SK-N-SH treated with all-trans-retinoic acid at 6 μM for 48 hours (cell line): ENCODE results near the gene THOC2.

Experiments
- ATAC-seq: fragments of 200-7000 bp; cut with Tn5 transposase; 3 replicates; pipeline ENCODE4 v1.9.1; 2020; ENCODE audit warnings: mild to moderate bottlenecking, moderate library complexity
- ARNTL ChIP-seq: fragments of 450-650 bp; formaldehyde crosslinking; IDR thresholded peaks from 2 replicates; pipeline ENCODE4 v1.5.0; 2020; ENCODE audit warnings: low read depth, mild to moderate bottlenecking, moderate library complexity, borderline replicate concordance
- BACH2 ChIP-seq: fragments of 250-450 bp; sonication (Bioruptor Pico); IDR thresholded peaks from 2 replicates; pipeline ENCODE4 v1.9.0; 2021; ENCODE audit warnings: mild to moderate bottlenecking, borderline replicate concordance
- CSDC2 ChIP-seq: fragments of 250-450 bp; sonication (Bioruptor Pico); IDR thresholded peaks from 2 replicates; pipeline ENCODE4 v1.5.0; 2020; ENCODE audit warnings: mild to moderate bottlenecking, moderate library complexity
- GLIS3 ChIP-seq: fragments of 250-450 bp; sonication (Bioruptor Pico); IDR thresholded peaks from 2 replicates; pipeline ENCODE4 v1.5.0; 2020; ENCODE audit warnings: mild to moderate bottlenecking, moderate library complexity
- OSR1 ChIP-seq: fragments of 250-450 bp; sonication (Bioruptor Pico); IDR thresholded peaks from 2 replicates; pipeline ENCODE4 v1.8.0; 2022; ENCODE audit warnings: moderate library complexity, mild to moderate bottlenecking, inconsistent platforms
- SNAI2 ChIP-seq: fragments of 250-450 bp; sonication (Bioruptor Pico); IDR thresholded peaks from 2 replicates; pipeline ENCODE4 v1.5.0; 2020; ENCODE audit warnings: mild to moderate bottlenecking, moderate library complexity
- TOX ChIP-seq: fragments of 250-450 bp; sonication (Bioruptor Pico); IDR thresholded peaks from 2 replicates; pipeline ENCODE4 v1.8.0; 2021; ENCODE audit warnings: mild to moderate bottlenecking, moderate library complexity, borderline replicate concordance
- ZFP3 ChIP-seq: fragments of 250-450 bp; sonication (Bioruptor Pico); IDR thresholded peaks from 2 replicates; pipeline ENCODE4 v1.5.0; 2020; ENCODE audit warnings: mild to moderate bottlenecking, moderate library complexity
- ZFP30 ChIP-seq: fragments of 450-650 bp; formaldehyde crosslinking; IDR thresholded peaks from 2 replicates; pipeline ENCODE4 v1.5.0; 2022; ENCODE audit warnings: mild to moderate bottlenecking, moderate library complexity
- ZNF565 ChIP-seq: fragments of 450-650 bp; formaldehyde crosslinking; conservative IDR thresholded peaks from 2 replicates; pipeline ENCODE4 v1.5.0; 2020; ENCODE audit warnings: low read depth, mild to moderate bottlenecking, moderate library complexity
- ZNF70 ChIP-seq: fragments of 450-650 bp; formaldehyde crosslinking; IDR thresholded peaks from 2 replicates; pipeline ENCODE4 v1.5.0; 2020; ENCODE audit warnings: mild to moderate bottlenecking, moderate library complexity
- ZNF8 ChIP-seq: fragments of 450-650 bp; formaldehyde crosslinking; IDR thresholded peaks from 2 replicates; pipeline ENCODE4 v1.5.0; 2020; ENCODE audit warnings: mild to moderate bottlenecking, moderate library complexity
- TF ChIP-seq, protein P1 (sequence below): fragments of 250-450 bp; sonication (Bioruptor Pico); IDR thresholded peaks from 2 replicates; pipeline ENCODE4 v1.8.0; 2020; ENCODE audit warnings: mild to moderate bottlenecking, moderate library complexity, borderline replicate concordance
- TF ChIP-seq, protein P2 (sequence below): fragments of 250-450 bp; sonication (Bioruptor Pico); IDR thresholded peaks from 2 replicates; pipeline ENCODE4 v1.5.1; 2020; ENCODE audit warnings: low read depth, mild to moderate bottlenecking, moderate library complexity
- TF ChIP-seq, protein P3 (sequence below): fragments of 250-450 bp; sonication (Bioruptor Pico); IDR thresholded peaks from 2 replicates; pipeline ENCODE4 v1.5.1; 2021; ENCODE audit warnings: mild to moderate bottlenecking, moderate library complexity
- TF ChIP-seq, protein P4 (sequence below): fragments of 250-450 bp; sonication (Bioruptor Pico); IDR thresholded peaks from 2 replicates; pipeline ENCODE4 v1.8.0; 2021; ENCODE audit warnings: low read depth, mild to moderate bottlenecking, moderate library complexity, borderline replicate concordance
- TF ChIP-seq, protein P5 (sequence below): fragments of 250-450 bp; sonication (Bioruptor Pico); IDR thresholded peaks from 2 replicates; pipeline ENCODE4 v1.5.0; 2020; ENCODE audit warnings: mild to moderate bottlenecking, moderate library complexity

The THOC2 gene

DNA sequence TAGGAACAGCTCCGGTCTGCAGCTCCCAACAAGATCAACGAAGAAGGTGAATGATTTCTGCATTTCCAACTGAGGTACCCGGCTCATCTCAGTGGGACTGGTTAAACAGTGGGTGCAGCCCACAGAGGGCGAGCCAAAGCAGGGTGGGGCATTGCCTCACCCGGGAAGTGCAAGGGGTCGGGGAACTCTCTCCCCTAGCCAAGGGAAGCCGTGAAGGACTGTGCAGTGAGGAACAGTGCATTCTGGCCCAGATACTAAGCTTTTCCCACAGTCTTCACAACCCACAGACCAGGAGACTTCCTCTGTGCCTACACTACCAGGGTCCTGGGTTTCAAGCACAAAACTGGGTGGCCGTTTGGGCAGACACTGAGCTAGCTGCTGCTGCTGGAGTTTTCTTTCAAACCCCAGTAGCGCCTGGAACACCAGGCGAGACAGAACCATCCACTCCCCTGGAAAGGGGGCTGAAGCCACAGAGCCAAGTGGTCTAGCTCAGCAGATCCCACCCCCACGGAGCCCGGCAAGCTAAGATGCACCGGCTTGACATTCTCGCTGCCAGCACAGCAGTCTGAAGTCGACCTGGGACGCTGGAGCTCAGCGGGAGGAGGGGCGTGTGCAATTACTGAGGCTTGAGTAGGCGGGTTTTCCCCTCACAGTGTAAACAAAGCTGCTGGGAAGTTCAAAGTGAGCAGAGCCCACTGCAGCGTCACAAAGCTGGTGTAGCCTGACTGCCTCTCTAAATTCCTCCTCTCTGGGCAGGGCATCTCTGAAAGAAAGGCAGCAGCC, 84.6 kb downstream of the THOC2 start:
- ATAC-seq = no peak
- TF ChIP-seq ARNTL (CRISPR knock-in tag) = no peak
- no peak for TF ChIP-seq OSR1 (CRISPR knock-in tag)
- no peak for TF ChIP-seq GLIS3 (CRISPR knock-in tag)
- no peak for TF ChIP-seq ZFP30
- TF ChIP-seq SNAI2 (CRISPR knock-in tag) = no peak
- TF ChIP-seq, protein P1, sequence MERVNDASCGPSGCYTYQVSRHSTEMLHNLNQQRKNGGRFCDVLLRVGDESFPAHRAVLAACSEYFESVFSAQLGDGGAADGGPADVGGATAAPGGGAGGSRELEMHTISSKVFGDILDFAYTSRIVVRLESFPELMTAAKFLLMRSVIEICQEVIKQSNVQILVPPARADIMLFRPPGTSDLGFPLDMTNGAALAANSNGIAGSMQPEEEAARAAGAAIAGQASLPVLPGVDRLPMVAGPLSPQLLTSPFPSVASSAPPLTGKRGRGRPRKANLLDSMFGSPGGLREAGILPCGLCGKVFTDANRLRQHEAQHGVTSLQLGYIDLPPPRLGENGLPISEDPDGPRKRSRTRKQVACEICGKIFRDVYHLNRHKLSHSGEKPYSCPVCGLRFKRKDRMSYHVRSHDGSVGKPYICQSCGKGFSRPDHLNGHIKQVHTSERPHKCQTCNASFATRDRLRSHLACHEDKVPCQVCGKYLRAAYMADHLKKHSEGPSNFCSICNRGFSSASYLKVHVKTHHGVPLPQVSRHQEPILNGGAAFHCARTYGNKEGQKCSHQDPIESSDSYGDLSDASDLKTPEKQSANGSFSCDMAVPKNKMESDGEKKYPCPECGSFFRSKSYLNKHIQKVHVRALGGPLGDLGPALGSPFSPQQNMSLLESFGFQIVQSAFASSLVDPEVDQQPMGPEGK (CRISPR knock-in tag) = no peak
- TF ChIP-seq TOX (CRISPR knock-in tag) = no peak
- TF ChIP-seq, protein P2, sequence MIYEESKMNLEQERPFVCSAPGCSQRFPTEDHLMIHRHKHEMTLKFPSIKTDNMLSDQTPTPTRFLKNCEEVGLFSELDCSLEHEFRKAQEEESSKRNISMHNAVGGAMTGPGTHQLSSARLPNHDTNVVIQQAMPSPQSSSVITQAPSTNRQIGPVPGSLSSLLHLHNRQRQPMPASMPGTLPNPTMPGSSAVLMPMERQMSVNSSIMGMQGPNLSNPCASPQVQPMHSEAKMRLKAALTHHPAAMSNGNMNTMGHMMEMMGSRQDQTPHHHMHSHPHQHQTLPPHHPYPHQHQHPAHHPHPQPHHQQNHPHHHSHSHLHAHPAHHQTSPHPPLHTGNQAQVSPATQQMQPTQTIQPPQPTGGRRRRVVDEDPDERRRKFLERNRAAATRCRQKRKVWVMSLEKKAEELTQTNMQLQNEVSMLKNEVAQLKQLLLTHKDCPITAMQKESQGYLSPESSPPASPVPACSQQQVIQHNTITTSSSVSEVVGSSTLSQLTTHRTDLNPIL (CRISPR knock-in tag) = no peak
- TF ChIP-seq CSDC2 = no peak
- no peak for TF ChIP-seq ZNF70 (CRISPR knock-in tag)
- TF ChIP-seq ZNF8 (CRISPR knock-in tag) = no peak
- TF ChIP-seq, protein P3, sequence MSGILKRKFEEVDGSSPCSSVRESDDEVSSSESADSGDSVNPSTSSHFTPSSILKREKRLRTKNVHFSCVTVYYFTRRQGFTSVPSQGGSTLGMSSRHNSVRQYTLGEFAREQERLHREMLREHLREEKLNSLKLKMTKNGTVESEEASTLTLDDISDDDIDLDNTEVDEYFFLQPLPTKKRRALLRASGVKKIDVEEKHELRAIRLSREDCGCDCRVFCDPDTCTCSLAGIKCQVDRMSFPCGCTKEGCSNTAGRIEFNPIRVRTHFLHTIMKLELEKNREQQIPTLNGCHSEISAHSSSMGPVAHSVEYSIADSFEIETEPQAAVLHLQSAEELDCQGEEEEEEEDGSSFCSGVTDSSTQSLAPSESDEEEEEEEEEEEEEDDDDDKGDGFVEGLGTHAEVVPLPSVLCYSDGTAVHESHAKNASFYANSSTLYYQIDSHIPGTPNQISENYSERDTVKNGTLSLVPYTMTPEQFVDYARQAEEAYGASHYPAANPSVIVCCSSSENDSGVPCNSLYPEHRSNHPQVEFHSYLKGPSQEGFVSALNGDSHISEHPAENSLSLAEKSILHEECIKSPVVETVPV (CRISPR knock-in tag) = no peak
- no peak for TF ChIP-seq ZFP3 (CRISPR knock-in tag)
- TF ChIP-seq, protein P4, sequence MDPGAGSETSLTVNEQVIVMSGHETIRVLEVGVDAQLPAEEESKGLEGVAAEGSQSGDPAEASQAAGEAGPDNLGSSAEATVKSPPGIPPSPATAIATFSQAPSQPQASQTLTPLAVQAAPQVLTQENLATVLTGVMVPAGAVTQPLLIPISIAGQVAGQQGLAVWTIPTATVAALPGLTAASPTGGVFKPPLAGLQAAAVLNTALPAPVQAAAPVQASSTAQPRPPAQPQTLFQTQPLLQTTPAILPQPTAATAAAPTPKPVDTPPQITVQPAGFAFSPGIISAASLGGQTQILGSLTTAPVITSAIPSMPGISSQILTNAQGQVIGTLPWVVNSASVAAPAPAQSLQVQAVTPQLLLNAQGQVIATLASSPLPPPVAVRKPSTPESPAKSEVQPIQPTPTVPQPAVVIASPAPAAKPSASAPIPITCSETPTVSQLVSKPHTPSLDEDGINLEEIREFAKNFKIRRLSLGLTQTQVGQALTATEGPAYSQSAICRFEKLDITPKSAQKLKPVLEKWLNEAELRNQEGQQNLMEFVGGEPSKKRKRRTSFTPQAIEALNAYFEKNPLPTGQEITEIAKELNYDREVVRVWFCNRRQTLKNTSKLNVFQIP = no peak

DNA sequence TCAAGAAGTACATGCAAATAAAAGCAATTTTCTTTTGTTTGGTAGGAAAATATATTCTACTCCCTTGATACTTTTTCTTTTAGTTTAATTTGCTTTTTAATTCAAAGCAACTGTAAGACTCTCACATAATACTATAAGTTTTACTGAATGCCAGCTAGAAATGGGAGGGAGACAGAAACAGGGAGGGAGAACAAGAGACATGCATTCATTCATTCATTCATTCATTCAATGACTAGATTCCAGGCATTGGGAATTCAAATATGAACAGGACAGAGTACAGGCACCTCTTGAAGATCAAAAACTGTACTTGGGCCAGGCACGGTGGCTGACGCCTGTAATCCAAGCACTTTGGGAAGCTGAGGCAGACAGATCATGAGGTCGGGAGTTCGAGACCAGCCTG, 85.6 kb downstream of the THOC2 start:
- no peak for ATAC-seq
- TF ChIP-seq OSR1 (CRISPR knock-in tag) (no peak), ZNF565 (CRISPR knock-in tag) (no peak), ZFP3 (CRISPR knock-in tag) (no peak), ZNF8 (CRISPR knock-in tag) (no peak), CSDC2 (no peak), GLIS3 (CRISPR knock-in tag) (no peak), SNAI2 (CRISPR knock-in tag) (no peak)
- TF ChIP-seq, protein P5, sequence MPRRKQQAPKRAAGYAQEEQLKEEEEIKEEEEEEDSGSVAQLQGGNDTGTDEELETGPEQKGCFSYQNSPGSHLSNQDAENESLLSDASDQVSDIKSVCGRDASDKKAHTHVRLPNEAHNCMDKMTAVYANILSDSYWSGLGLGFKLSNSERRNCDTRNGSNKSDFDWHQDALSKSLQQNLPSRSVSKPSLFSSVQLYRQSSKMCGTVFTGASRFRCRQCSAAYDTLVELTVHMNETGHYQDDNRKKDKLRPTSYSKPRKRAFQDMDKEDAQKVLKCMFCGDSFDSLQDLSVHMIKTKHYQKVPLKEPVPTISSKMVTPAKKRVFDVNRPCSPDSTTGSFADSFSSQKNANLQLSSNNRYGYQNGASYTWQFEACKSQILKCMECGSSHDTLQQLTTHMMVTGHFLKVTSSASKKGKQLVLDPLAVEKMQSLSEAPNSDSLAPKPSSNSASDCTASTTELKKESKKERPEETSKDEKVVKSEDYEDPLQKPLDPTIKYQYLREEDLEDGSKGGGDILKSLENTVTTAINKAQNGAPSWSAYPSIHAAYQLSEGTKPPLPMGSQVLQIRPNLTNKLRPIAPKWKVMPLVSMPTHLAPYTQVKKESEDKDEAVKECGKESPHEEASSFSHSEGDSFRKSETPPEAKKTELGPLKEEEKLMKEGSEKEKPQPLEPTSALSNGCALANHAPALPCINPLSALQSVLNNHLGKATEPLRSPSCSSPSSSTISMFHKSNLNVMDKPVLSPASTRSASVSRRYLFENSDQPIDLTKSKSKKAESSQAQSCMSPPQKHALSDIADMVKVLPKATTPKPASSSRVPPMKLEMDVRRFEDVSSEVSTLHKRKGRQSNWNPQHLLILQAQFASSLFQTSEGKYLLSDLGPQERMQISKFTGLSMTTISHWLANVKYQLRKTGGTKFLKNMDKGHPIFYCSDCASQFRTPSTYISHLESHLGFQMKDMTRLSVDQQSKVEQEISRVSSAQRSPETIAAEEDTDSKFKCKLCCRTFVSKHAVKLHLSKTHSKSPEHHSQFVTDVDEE = no peak

DNA sequence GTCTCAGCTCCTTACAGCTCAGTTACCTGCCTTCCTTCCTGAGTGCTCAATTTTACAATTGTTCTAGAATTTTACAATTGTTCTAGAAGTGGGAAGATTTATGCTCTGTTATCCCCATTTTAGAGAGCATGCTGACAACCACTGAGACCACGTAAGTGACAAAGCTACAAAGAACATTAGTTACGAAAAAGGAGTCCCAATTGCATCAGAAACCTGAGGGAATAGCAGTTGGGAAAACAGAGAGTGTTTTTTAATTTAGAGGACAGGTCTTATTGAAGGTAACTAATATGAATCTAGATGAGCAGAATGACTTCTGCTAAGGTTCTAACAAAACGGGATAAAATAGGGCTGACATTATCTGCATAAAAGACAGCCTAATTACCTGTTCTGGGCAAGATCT, 103.3 kb downstream of the THOC2 start:
- ATAC-seq = no peak

More for the DNA sequence above, 103.3 kb downstream of the THOC2 start:
- TF ChIP-seq BACH2 (CRISPR knock-in tag) (no peak), ZFP30 (no peak)
- TF ChIP-seq, protein P2 (CRISPR knock-in tag) = no peak
